Upper lobe of left lung (tissue), 4 donors: Measurements from ENCODE around the gene SMARCE1.

Source experiments
- POLR2A ChIP-seq, 4 donors: fragments of 450-650 bp; IDR thresholded peaks; one replicate each; pipeline ENCODE4 v1.5.1; 2016 to 2017; ENCODE audit warnings: antibody characterized with exemption in 4 of 4, mild to moderate bottlenecking in 2 of 4
- TF ChIP-seq, protein P1 (sequence below), 6 experiments: fragments of 450-650 bp in 4 of 6; fragments of 200-600 bp in 2 of 6; sonication (generic) in 2 of 6; IDR thresholded peaks; one replicate each; pipeline ENCODE4 v1.5.1; 2016 to 2019; ENCODE audit warnings: antibody characterized with exemption in 6 of 6

- TF ChIP-seq POLR2A (IDR thresholded peaks at IDR 0.05) = no peak
- TF ChIP-seq, protein P1, sequence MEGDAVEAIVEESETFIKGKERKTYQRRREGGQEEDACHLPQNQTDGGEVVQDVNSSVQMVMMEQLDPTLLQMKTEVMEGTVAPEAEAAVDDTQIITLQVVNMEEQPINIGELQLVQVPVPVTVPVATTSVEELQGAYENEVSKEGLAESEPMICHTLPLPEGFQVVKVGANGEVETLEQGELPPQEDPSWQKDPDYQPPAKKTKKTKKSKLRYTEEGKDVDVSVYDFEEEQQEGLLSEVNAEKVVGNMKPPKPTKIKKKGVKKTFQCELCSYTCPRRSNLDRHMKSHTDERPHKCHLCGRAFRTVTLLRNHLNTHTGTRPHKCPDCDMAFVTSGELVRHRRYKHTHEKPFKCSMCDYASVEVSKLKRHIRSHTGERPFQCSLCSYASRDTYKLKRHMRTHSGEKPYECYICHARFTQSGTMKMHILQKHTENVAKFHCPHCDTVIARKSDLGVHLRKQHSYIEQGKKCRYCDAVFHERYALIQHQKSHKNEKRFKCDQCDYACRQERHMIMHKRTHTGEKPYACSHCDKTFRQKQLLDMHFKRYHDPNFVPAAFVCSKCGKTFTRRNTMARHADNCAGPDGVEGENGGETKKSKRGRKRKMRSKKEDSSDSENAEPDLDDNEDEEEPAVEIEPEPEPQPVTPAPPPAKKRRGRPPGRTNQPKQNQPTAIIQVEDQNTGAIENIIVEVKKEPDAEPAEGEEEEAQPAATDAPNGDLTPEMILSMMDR (IDR thresholded peaks at IDR 0.05) = no peak
Measured at GRCh38 chr17:40598301-40598618, 49.4 kb downstream of the SMARCE1 start.
